ENCODE results near the gene PCSK4.

DNA sequence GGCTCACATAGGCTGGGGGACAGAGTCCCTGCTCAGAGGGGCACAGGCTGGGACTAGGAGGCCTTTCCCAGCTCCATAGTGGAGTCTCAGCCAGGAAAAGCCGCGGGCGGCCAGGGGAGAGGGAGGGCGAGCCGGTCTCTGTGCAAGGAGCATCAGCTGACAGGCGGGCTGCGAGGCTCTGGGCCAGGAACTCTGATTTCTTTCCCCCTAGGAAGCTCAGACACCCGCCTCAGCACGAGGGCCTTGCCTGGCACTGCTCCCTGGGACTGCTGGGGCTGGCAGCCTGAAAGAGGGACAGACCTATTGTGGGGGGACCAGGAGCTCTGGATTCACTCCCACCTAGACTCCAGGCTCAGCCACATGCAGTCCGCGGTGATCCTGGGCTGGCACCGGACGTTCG lies 31.5 kb upstream of the PCSK4 start:
- no peak for TF ChIP-seq CTCF (IDR thresholded peaks at IDR 0.05 in 2 of 3, conservative IDR thresholded peaks at IDR 0.05 in 1 of 3; ENCODE audit: borderline replicate concordance in 1 of 3, insufficient read depth in 1 of 3, low read depth in 2 of 3, low read length in 2 of 3)
- no peak for TF ChIP-seq REST (IDR thresholded peaks at IDR 0.05; ENCODE audit: low read depth)
- no peak for TF ChIP-seq MAX (IDR thresholded peaks at IDR 0.05)
- no peak for TF ChIP-seq ZNF274 (IDR thresholded peaks at IDR 0.05; ENCODE audit: low read depth, low read length)
- no peak for TF ChIP-seq POLR2A (IDR thresholded peaks at IDR 0.05; ENCODE audit: borderline replicate concordance, extremely low read depth, insufficient read depth, insufficient read length)
- no peak for TF ChIP-seq EZH2 (IDR thresholded peaks at IDR 0.05)
- no peak for TF ChIP-seq ZBTB33 (IDR thresholded peaks at IDR 0.05; ENCODE audit: extremely low read depth, insufficient replicate concordance, low read length)
- TF ChIP-seq TCF7L2 (IDR thresholded peaks at IDR 0.05; ENCODE audit: borderline replicate concordance, extremely low read depth, insufficient read depth, insufficient read length) = no peak
- no peak for TF ChIP-seq SIN3A (IDR thresholded peaks at IDR 0.05; ENCODE audit: low read depth)
- no peak for TF ChIP-seq POLR2AphosphoS5 (IDR thresholded peaks at IDR 0.05; ENCODE audit: low read depth, low read length)
- no peak for TF ChIP-seq CEBPB (IDR thresholded peaks at IDR 0.05; ENCODE audit: low read depth)
